ENCODE results near the gene XAGE2. TPM values are rescaled to one million over a fixed set of nuclear protein-coding genes. Genes with fewer than 3 reads are reported as not detected.

The XAGE2 gene
- total and polyA plus RNA-seq, 9 of the 15 experiments (the other 6 are each of a cell fraction or from before 2014, with no cell fraction given): 0.14 to 0.36 (median 0.21) TPM; not detected in 6

GRCh38 chrX:52363247-52363883, 5.5 kb upstream of the XAGE2 start (continued):
- TF ChIP-seq FIP1L1 (IDR thresholded peaks at IDR 0.05; ENCODE audit: low read depth, low read length, poor library complexity, severe bottlenecking) (no peak), ZNF431 (CRISPR knock-in tag; IDR thresholded peaks at IDR 0.05) (no peak), PHTF2 (CRISPR knock-in tag; IDR thresholded peaks at IDR 0.05) (no peak), ZC3H4 (CRISPR knock-in tag; IDR thresholded peaks at IDR 0.05; ENCODE audit: borderline replicate concordance) (no peak), SRSF7 (optimal IDR thresholded peaks at IDR 0.05; ENCODE audit: low read depth, low read length) (no peak), E2F3 (CRISPR knock-in tag; IDR thresholded peaks at IDR 0.05) (no peak), ZBTB9 (CRISPR knock-in tag; IDR thresholded peaks at IDR 0.05) (no peak), NR1H2 (CRISPR knock-in tag; IDR thresholded peaks at IDR 0.05) (no peak), NFIX (CRISPR knock-in tag; IDR thresholded peaks at IDR 0.05; ENCODE audit: low read depth) (0 out of 2 replicates have a peak, but pooled peaks have one; percentile 2), ZNF124 (CRISPR knock-in tag; IDR thresholded peaks at IDR 0.05) (no peak), CHCHD3 (CRISPR knock-in tag; IDR thresholded peaks at IDR 0.05) (no peak), ZBTB33 (CRISPR knock-in tag; IDR thresholded peaks at IDR 0.05) (no peak), HDAC1 (IDR thresholded peaks at IDR 0.05) (peak in 1 of 2 experiments; percentile 65; a peak in 2 of 4 replicates), RBM34 (IDR thresholded peaks at IDR 0.05; ENCODE audit: borderline replicate concordance, insufficient read depth, low read length) (no peak), SAFB (IDR thresholded peaks at IDR 0.05; ENCODE audit: borderline replicate concordance, low read depth, low read length) (no peak), DLX4 (CRISPR knock-in tag; IDR thresholded peaks at IDR 0.05) (no peak), ZNF41 (CRISPR knock-in tag; conservative IDR thresholded peaks at IDR 0.05) (no peak), SMC3 (conservative IDR thresholded peaks at IDR 0.05; ENCODE audit: insufficient read depth, low read depth, low read length) (no peak), ZNF316 (IDR thresholded peaks at IDR 0.05) (peak; percentile 77), MED1 (CRISPR knock-in tag; IDR thresholded peaks at IDR 0.05; ENCODE audit: borderline replicate concordance) (no peak), BRD4 (IDR thresholded peaks at IDR 0.05) (no peak), PHB2 (IDR thresholded peaks at IDR 0.05; ENCODE audit: low read depth) (peak; percentile 42; the same call in 1 of the 2 replicates), ARNT (IDR thresholded peaks at IDR 0.05) (no peak), RBM14 (IDR thresholded peaks at IDR 0.05; ENCODE audit: borderline replicate concordance, insufficient read depth, low read depth, low read length) (no peak), ZKSCAN8 (CRISPR knock-in tag; IDR thresholded peaks at IDR 0.05) (no peak), ARID1B (IDR thresholded peaks at IDR 0.05) (peak; percentile 97), TRIM24 (IDR thresholded peaks at IDR 0.05) (peak; percentile 58 to 75; a peak in 3 of 4 replicates), U2AF1 (optimal IDR thresholded peaks at IDR 0.05; ENCODE audit: low read depth, low read length) (no peak), MXI1 (IDR thresholded peaks at IDR 0.05; ENCODE audit: low read depth, low read length) (no peak)
